Trophoblast cell (in vitro differentiated cells and primary cell): ENCODE results near the gene PIM3.

Experiments
- DNase-seq, 2 donors: peaks; one replicate each; pipeline ENCODE4 v3.0.0-alpha.2; 2016
- H2AFZ ChIP-seq: 2 replicates; pipeline ENCODE4 v1.6.1; 2013; ENCODE audit warnings: low read length, moderate library complexity, mild to moderate bottlenecking; ENCODE audit not compliant: insufficient read depth, poor library complexity
- H2AK5ac ChIP-seq: 2 replicates; pipeline ENCODE4 v1.6.1; 2013; ENCODE audit warnings: mild to moderate bottlenecking, low read length
- H2BK120ac ChIP-seq: 2 replicates; pipeline ENCODE4 v1.6.1; 2013; ENCODE audit warnings: low read length, mild to moderate bottlenecking, moderate library complexity; ENCODE audit not compliant: insufficient read depth, poor library complexity
- H2BK12ac ChIP-seq: 2 replicates; pipeline ENCODE4 v1.6.1; 2013; ENCODE audit warnings: mild to moderate bottlenecking, low read length, moderate library complexity
- H2BK5ac ChIP-seq: 2 replicates; pipeline ENCODE4 v1.6.1; 2013; ENCODE audit warnings: low read length, low read depth, moderate library complexity, mild to moderate bottlenecking; ENCODE audit not compliant: poor library complexity
- H3K14ac ChIP-seq: 2 replicates; pipeline ENCODE4 v1.6.1; 2013; ENCODE audit warnings: mild to moderate bottlenecking, low read length
- H3K18ac ChIP-seq: 2 replicates; pipeline ENCODE4 v1.6.1; 2013; ENCODE audit warnings: mild to moderate bottlenecking, low read length
- H3K23ac ChIP-seq: 2 replicates; pipeline ENCODE4 v1.6.1; 2013; ENCODE audit warnings: low read length
- H3K27ac ChIP-seq: 2 replicates; pipeline ENCODE4 v1.5.1; 2013; ENCODE audit warnings: low read depth, mild to moderate bottlenecking, inconsistent platforms, low read length, moderate library complexity
- H3K27me3 ChIP-seq: 2 replicates; pipeline ENCODE4 v1.6.1; 2013; ENCODE audit warnings: inconsistent platforms, mild to moderate bottlenecking, low read length, moderate library complexity; ENCODE audit not compliant: insufficient read depth
- H3K36me3 ChIP-seq, 2 experiments: 1 replicate in 1 of 2; 2 replicates in 1 of 2; pipeline ENCODE4 v1.6.1; 2013; ENCODE audit warnings: low read length in 2 of 2, mild to moderate bottlenecking in 2 of 2, moderate library complexity in 1 of 2; ENCODE audit not compliant: insufficient read depth in 2 of 2, control insufficient read depth in 1 of 2
- H3K4ac ChIP-seq: 2 replicates; pipeline ENCODE4 v1.6.1; 2013; ENCODE audit warnings: low read depth, mild to moderate bottlenecking, low read length, moderate library complexity
- H3K4me1 ChIP-seq, 2 experiments: 1 replicate in 1 of 2; 2 replicates in 1 of 2; pipeline ENCODE4 v1.6.1; 2013; ENCODE audit warnings: low read length in 2 of 2, mild to moderate bottlenecking in 2 of 2, moderate library complexity in 1 of 2; ENCODE audit not compliant: insufficient read depth in 2 of 2, control insufficient read depth in 1 of 2
- H3K4me2 ChIP-seq: 2 replicates; pipeline ENCODE4 v1.6.1; 2013; ENCODE audit warnings: inconsistent platforms, mild to moderate bottlenecking, low read length, moderate library complexity
- H3K4me3 ChIP-seq: 2 replicates; pipeline ENCODE4 v1.5.1; 2013; ENCODE audit warnings: mild to moderate bottlenecking, low read depth, low read length, inconsistent platforms
- H3K79me1 ChIP-seq: one replicate; pipeline ENCODE4 v1.6.1; 2013; ENCODE audit warnings: low read length
- H3K79me2 ChIP-seq: 2 replicates; pipeline ENCODE4 v1.6.1; 2013; ENCODE audit warnings: low read length, mild to moderate bottlenecking; ENCODE audit not compliant: control insufficient read depth, insufficient read depth, poor library complexity
- H3K9ac ChIP-seq: 2 replicates; pipeline ENCODE4 v1.6.1; 2013; ENCODE audit warnings: mild to moderate bottlenecking, low read length
- H3K9me3 ChIP-seq: 2 replicates; pipeline ENCODE4 v1.6.1; 2013; ENCODE audit warnings: low read depth, mild to moderate bottlenecking, control low read depth, inconsistent platforms, low read length; ENCODE audit not compliant: insufficient read depth
- H4K12ac ChIP-seq: 2 replicates; pipeline ENCODE4 v1.6.1; 2013; ENCODE audit warnings: low read depth, mild to moderate bottlenecking, low read length, moderate library complexity
- H4K8ac ChIP-seq: 2 replicates; pipeline ENCODE4 v1.6.1; 2013; ENCODE audit warnings: low read depth, mild to moderate bottlenecking, low read length, moderate library complexity
- H4K91ac ChIP-seq: one replicate; pipeline ENCODE4 v1.6.1; 2013; ENCODE audit warnings: low read depth, mild to moderate bottlenecking, low read length, moderate library complexity
- whole genome bisulfite sequencing: extraction: QIAGEN DNeasy Blood & Tissue Kit; methylation state at CpG from one replicate; pipeline ENCODE4 v1.1.7; 2013; ENCODE audit warnings: missing lambda C conversion rate; ENCODE audit not compliant: insufficient read length, insufficient coverage; ENCODE audit errors: extremely low coverage; 5-methylcytosine and 5-hydroxymethylcytosine counted together

PIM3 gene

DNA sequence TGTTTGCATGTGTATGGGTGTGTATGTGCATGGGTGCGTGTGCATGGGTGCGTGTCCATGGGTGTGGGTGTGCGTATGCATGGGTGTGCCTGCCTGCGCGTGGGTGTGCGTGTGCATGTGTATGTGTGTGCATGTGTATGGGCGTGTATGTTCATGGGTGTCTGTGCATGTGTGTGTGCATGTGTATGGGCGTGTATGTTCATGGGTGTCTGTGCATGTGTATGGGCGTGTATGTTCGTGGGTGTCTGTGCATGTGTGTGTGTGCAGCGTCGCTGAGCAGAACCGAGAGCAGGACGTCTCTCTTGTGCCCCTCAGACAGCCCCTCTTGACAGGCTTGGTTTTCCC is 38.1 kb downstream of the PIM3 start:
- no peak overlapping the region for H3K23ac ChIP-seq
- no peak overlapping the region for H2BK5ac ChIP-seq
- H3K27me3 ChIP-seq: peaks cover 5% of the 10 kb centered on the region
- no peaks in the 10 kb centered on the region for H3K79me1 ChIP-seq
- no peak overlapping the region for H3K27ac ChIP-seq
- no peak overlapping the region for H3K18ac ChIP-seq
- no peak overlapping the region for H4K12ac ChIP-seq
- H3K4ac ChIP-seq: no peak overlapping the region
- H3K4me1 ChIP-seq: peaks cover 0 to 3% of the 10 kb centered on the region in 2 experiments
- H3K4me2 ChIP-seq: no peak overlapping the region
- no peak overlapping the region for H4K8ac ChIP-seq
- H2AFZ ChIP-seq: no peak overlapping the region
- peak overlapping the region; percentile 32 for H3K4me3 ChIP-seq
- H2AK5ac ChIP-seq: no peak overlapping the region
- no peaks in the 10 kb centered on the region for H3K36me3 ChIP-seq
- H2BK120ac ChIP-seq: no peak overlapping the region
- no peaks in the 10 kb centered on the region for H3K79me2 ChIP-seq
- H3K14ac ChIP-seq: no peak overlapping the region
- H3K9me3 ChIP-seq: peaks cover 16% of the 10 kb centered on the region
- no peak overlapping the region for H2BK12ac ChIP-seq
- no peak overlapping the region for H3K9ac ChIP-seq
- WGBS: no CpG with 5 or more reads among the region's 14 CpGs
- DNase-seq: no peak
- H4K91ac ChIP-seq: no peak overlapping the region

DNA sequence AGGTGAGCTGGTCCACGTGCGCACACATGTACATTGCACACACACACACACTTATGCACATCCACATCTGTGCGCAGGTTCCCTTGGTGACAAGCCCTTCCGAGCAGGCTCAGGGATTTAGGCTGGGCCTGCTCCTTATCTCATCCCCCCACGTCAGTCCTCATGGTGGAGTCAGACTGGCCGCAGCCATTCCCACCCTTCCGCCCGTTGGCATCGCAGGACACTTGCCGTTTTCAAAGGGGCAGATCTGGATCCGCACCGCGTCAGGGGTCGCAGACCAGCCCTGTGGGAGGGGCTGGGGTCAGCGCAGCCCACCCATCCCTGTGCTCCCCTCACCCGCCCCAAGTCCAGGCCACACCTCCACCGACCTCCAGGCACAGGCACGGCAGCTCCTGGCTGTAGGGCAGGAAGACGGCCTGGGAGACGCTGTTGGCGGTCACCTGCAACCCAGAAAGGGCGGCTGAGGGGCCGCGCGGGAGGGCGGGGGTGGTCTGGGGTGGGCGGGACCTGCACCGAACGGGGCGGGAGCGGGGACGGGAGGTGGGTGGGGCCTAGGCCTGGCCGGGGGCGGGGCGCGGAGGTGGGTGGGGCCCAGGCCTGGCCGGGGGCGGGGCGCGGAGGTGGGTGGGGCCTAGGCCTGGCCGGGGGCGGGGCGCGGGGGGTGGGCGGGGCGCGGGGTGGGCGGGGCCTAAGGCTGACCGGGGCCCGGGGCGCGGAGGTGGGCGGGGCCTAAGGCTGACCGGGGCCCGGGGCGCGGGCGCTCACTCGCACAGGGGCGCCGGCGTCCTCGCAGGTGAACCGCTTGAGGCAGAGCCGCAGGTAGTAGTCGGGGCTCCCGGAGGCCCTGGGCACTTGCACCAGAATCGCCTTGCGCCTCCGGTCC is 38.7 kb downstream of the PIM3 start:
- Histone ChIP-seq H3K4ac (no peak overlapping the region), H4K91ac (no peak overlapping the region), H3K18ac (no peak overlapping the region), H2BK120ac (no peak overlapping the region), H4K12ac (no peak overlapping the region), H3K4me3 (no peak overlapping the region), H3K36me3 (no peaks in the 10 kb centered on the region), H3K79me1 (no peaks in the 10 kb centered on the region), H2BK5ac (no peak overlapping the region), H2AFZ (no peak overlapping the region), H3K9me3 (peaks cover 16% of the 10 kb centered on the region), H4K8ac (no peak overlapping the region), H3K27ac (no peak overlapping the region), H2BK12ac (no peak overlapping the region), H3K14ac (no peak overlapping the region), H3K4me2 (peak overlapping the region; percentile 10), H3K79me2 (no peaks in the 10 kb centered on the region), H2AK5ac (no peak overlapping the region), H3K23ac (no peak overlapping the region), H3K9ac (no peak overlapping the region), H3K4me1 (peaks cover 0 to 3% of the 10 kb centered on the region in 2 experiments), H3K27me3 (peaks cover 5% of the 10 kb centered on the region)
- DNase-seq: no peak
- no CpG with 5 or more reads among the region's 70 CpGs for WGBS

DNA sequence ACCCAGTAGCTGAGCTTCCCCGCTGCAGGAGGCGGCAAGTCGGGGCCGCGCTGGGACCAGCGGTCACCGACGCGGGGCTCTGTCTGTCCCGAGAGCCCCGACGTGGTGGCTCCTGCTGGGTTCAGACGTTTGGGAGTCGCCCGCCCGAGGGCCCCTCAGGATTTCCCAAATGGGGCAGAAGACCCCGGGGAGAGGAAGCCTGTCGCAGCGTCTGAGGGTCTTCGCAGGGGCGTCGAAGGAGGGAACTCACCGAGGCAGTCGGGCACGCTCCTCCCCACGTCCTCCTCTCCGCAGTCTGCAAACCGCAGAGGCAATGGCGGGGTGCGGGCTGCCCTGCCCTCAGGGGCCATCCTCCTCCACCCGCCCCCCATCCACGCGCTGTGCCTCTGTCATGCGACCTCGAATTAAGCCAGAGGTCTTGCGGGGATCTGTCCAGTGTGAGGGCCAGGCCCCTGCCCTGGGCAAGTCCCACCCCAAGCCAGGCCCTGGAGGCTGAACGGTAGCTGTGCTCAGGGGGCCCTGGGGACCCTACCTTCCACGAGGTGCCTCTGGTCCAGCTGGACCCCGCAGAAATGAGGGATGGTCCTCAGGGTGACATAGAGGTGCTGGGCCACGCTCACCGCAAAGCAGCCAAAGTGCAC is 39.5 kb downstream of the PIM3 start:
- Histone ChIP-seq H3K36me3 (no peaks in the 10 kb centered on the region), H3K79me2 (no peaks in the 10 kb centered on the region), H2BK12ac (no peak overlapping the region), H2AK5ac (no peak overlapping the region), H3K27me3 (peaks cover 5% of the 10 kb centered on the region), H2AFZ (no peak overlapping the region), H3K14ac (no peak overlapping the region), H3K4me2 (peak overlapping the region; percentile 10), H3K18ac (no peak overlapping the region), H3K4ac (no peak overlapping the region), H2BK5ac (no peak overlapping the region), H3K4me1 (peaks cover 0 to 3% of the 10 kb centered on the region in 2 experiments), H3K79me1 (no peaks in the 10 kb centered on the region), H3K27ac (no peak overlapping the region), H4K12ac (no peak overlapping the region), H3K9me3 (peaks cover 14% of the 10 kb centered on the region), H3K9ac (no peak overlapping the region), H2BK120ac (no peak overlapping the region), H4K8ac (no peak overlapping the region), H3K23ac (no peak overlapping the region), H3K4me3 (no peak overlapping the region), H4K91ac (no peak overlapping the region)
- WGBS: no CpG with 5 or more reads among the region's 41 CpGs
- DNase-seq: no peak

DNA sequence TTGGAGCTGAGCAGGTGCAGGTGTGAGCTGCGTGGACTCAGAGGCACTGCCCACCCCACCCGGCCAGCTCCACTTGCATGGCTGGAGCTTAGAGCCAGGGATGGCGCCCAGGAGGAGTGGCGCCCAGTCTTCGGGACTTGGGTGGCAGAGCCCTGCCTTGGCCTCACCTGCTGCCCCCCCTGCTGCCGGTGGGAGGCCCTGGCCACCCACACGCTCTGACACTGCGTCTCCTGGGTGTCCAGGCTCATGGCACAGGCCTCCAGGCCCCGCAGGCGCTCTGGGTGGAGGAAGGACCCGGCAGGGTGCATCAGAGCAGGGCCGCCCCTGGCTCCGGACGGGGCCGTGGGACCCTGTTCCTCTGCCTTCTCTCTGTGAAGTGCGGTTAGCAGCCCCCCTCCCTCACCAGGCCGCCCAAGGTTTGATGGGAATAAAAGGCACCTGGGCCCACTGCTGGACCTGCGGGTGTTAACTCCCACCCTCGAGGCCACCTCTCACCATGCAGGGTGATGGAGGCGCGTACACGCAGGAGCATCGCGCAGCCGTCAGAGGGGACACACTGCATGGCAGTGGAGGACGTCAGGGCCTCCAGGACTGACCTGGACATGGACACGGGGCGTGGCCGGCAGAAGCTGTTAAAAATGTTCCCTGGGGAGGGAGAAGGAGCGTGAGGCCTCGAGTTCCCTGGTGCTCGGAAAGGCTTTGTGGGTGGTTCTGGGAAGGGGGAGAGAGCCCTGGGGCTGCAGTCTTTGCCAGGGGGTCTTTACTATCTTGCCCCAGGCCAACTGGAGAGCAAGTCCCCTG is 40.2 kb downstream of the PIM3 start:
- H2AFZ ChIP-seq: no peak overlapping the region
- no peak overlapping the region for H3K9ac ChIP-seq
- H2BK12ac ChIP-seq: no peak overlapping the region
- H3K4me1 ChIP-seq: peaks cover 0 to 3% of the 10 kb centered on the region in 2 experiments
- H3K36me3 ChIP-seq: no peaks in the 10 kb centered on the region
- H3K4me3 ChIP-seq: no peak overlapping the region
- DNase-seq: no peak
- no peak overlapping the region for H3K4ac ChIP-seq
- no peak overlapping the region for H4K8ac ChIP-seq
- no peak overlapping the region for H3K14ac ChIP-seq
- no peak overlapping the region for H4K91ac ChIP-seq
- no peak overlapping the region for H3K23ac ChIP-seq
- H2AK5ac ChIP-seq: no peak overlapping the region
- H4K12ac ChIP-seq: no peak overlapping the region
- no CpG with 5 or more reads among the region's 32 CpGs for WGBS
- peaks cover 14% of the 10 kb centered on the region for H3K9me3 ChIP-seq
- peaks cover 5% of the 10 kb centered on the region for H3K27me3 ChIP-seq
- no peaks in the 10 kb centered on the region for H3K79me1 ChIP-seq
- no peak overlapping the region for H3K4me2 ChIP-seq
- H2BK5ac ChIP-seq: no peak overlapping the region
- no peak overlapping the region for H2BK120ac ChIP-seq
- no peaks in the 10 kb centered on the region for H3K79me2 ChIP-seq
- no peak overlapping the region for H3K18ac ChIP-seq
- no peak overlapping the region for H3K27ac ChIP-seq
